Endothelial cell of umbilical vein (primary cell): ENCODE data around the gene FAM204A. TPM values are rescaled to one million over a fixed set of nuclear protein-coding genes. Genes with fewer than 3 reads are reported as not detected.

Experiments used
- BruUV-seq: library from RNA; stranded (reverse); fragments of 400-500 nt; replicated peaks from 2 replicates; lab custom pipeline; 2021; lab: Mats Ljungman, UMichigan
- CTCF ChIA-PET: fragments of 300-600, 350-600 bp; sonication (Branson Sonifier 250); formaldehyde crosslinking; loops from one replicate; lab custom pipeline; 2021; ENCODE audit warnings: antibody characterized with exemption, inconsistent platforms; lab: Charles Lee
- POLR2A ChIA-PET: fragments of 300-600, 350-600 bp; sonication (Branson Sonifier 250); formaldehyde crosslinking; loops from one replicate; lab custom pipeline; 2021; ENCODE audit warnings: antibody characterized with exemption, inconsistent platforms; lab: Charles Lee
- DNase-seq: peaks from one replicate; pipeline ENCODE4 v3.0.0-alpha.2; 2011; ENCODE audit warnings: low read depth, low spot score
- FAIRE-seq: peaks from 2 replicates; lab custom pipeline; 2011; peaks lifted over from hg19 to GRCh38; lab: Jason Lieb, UNC
- H2AFZ ChIP-seq: 2 replicates; pipeline ENCODE4 v1.6.0; 2012; ENCODE audit warnings: low read depth, low read length, control low read depth, inconsistent platforms
- H3K27ac ChIP-seq: 2 replicates; pipeline ENCODE4 v1.5.1; 2011; ENCODE audit warnings: low read depth, mild to moderate bottlenecking, control low read depth, low read length, moderate library complexity; ENCODE audit not compliant: insufficient read depth
- H3K27me3 ChIP-seq, 2 experiments: 2 replicates each; pipeline versions ENCODE4 v1.6.0 to v1.6.1; 2011; ENCODE audit warnings: low read length in 2 of 2, mixed read lengths in 1 of 2; ENCODE audit not compliant: control insufficient read depth in 2 of 2, insufficient read depth in 2 of 2
- H3K36me3 ChIP-seq, 2 experiments: 2 replicates in 1 of 2; 3 replicates in 1 of 2; pipeline ENCODE4 v1.5.1; 2011; ENCODE audit warnings: low read length in 2 of 2, mild to moderate bottlenecking in 1 of 2, moderate library complexity in 1 of 2; ENCODE audit not compliant: control insufficient read depth in 2 of 2, insufficient read depth in 2 of 2; ENCODE audit errors: extremely low read depth in 1 of 2
- H3K4me1 ChIP-seq: 3 replicates; pipeline ENCODE4 v1.5.1; 2011; ENCODE audit warnings: mild to moderate bottlenecking, low read length; ENCODE audit not compliant: control insufficient read depth, insufficient read depth; ENCODE audit errors: extremely low read depth
- H3K4me2 ChIP-seq: 2 replicates; pipeline ENCODE4 v1.6.1; 2011; ENCODE audit warnings: low read length, control low read depth, mixed read lengths; ENCODE audit not compliant: insufficient read depth
- H3K4me3 ChIP-seq, 3 experiments: fragments of 200-600 bp in 1 of 3; sonication (generic), shearing (Covaris generic) in 1 of 3; replicated peaks in 1 of 3; 2 replicates each; pipeline ENCODE4 v1.5.1; 2011 to 2016; ENCODE audit warnings: control low read depth in 3 of 3, low read length in 3 of 3, mild to moderate bottlenecking in 2 of 3, inconsistent platforms in 1 of 3, low read depth in 1 of 3, moderate library complexity in 1 of 3; ENCODE audit not compliant: insufficient read depth in 1 of 3
- H3K79me2 ChIP-seq: 2 replicates; pipeline ENCODE4 v1.6.0; 2012; ENCODE audit warnings: low read length, inconsistent platforms; ENCODE audit not compliant: control insufficient read depth, insufficient read depth
- H3K9ac ChIP-seq: replicated peaks from 2 replicates; pipeline ENCODE3; 2011; ENCODE audit warnings: low read length, control low read depth; ENCODE audit not compliant: insufficient read depth; ENCODE audit errors: extremely low read depth
- H3K9me1 ChIP-seq: replicated peaks from 3 replicates; pipeline ENCODE4 v1.6.0; 2011; ENCODE audit warnings: mild to moderate bottlenecking, low read length; ENCODE audit not compliant: control insufficient read depth, insufficient read depth; ENCODE audit errors: extremely low read depth
- H3K9me3 ChIP-seq: replicated peaks from 2 replicates; pipeline ENCODE4 v1.5.1; 2012; ENCODE audit warnings: low read length, inconsistent platforms; ENCODE audit not compliant: control insufficient read depth, insufficient read depth
- H4K20me1 ChIP-seq: replicated peaks from 2 replicates; pipeline ENCODE3; 2011; ENCODE audit warnings: mild to moderate bottlenecking, low read length; ENCODE audit not compliant: control insufficient read depth, insufficient read depth; ENCODE audit errors: extremely low read depth
- EZH2 ChIP-seq: IDR thresholded peaks from 2 replicates; pipeline ENCODE4 v1.6.1; 2012; ENCODE audit warnings: borderline replicate concordance, low read depth, mild to moderate bottlenecking, moderate library complexity, low read length, inconsistent platforms; ENCODE audit not compliant: severe bottlenecking
- FOS ChIP-seq: IDR thresholded peaks from 2 replicates; pipeline ENCODE4 v1.6.1; 2011; ENCODE audit warnings: mild to moderate bottlenecking, low read length, moderate library complexity, borderline replicate concordance; ENCODE audit not compliant: insufficient read depth
- GATA2 ChIP-seq: IDR thresholded peaks from 2 replicates; pipeline ENCODE4 v1.7.0; 2011; ENCODE audit warnings: low read depth, mild to moderate bottlenecking, moderate library complexity, mixed read lengths, low read length; ENCODE audit not compliant: insufficient read length, insufficient read depth
- JUN ChIP-seq: IDR thresholded peaks from 2 replicates; pipeline ENCODE4 v1.6.1; 2011; ENCODE audit warnings: borderline replicate concordance, low read depth; ENCODE audit not compliant: insufficient read length, insufficient read depth
- MAX ChIP-seq: IDR thresholded peaks from 2 replicates; pipeline ENCODE4 v1.6.1; 2011; ENCODE audit not compliant: insufficient read depth, insufficient read length
- MYC ChIP-seq: IDR thresholded peaks from one replicate; pipeline ENCODE4 v1.6.1; 2011; ENCODE audit warnings: mild to moderate bottlenecking, low read depth, low read length
- POLR2A ChIP-seq: IDR thresholded peaks from 2 replicates; pipeline ENCODE4 v1.6.1; 2012; ENCODE audit warnings: low read depth, mild to moderate bottlenecking, control low read depth, low read length
- POLR2AphosphoS5 ChIP-seq: IDR thresholded peaks from 2 replicates; pipeline ENCODE4 v1.6.1; 2012; ENCODE audit warnings: low read depth, mild to moderate bottlenecking, control low read depth, low read length, moderate library complexity; ENCODE audit not compliant: insufficient read depth
- dilution Hi-C: fragments of 300-500 bp; cut with MboI; formaldehyde crosslinking; loops from one replicate; pipeline ENCODE4 v1.15.0; 2019; ENCODE audit warnings: low sequenced_read_pairs; ENCODE audit not compliant: extremely low pct_ligation_motif_present
- intact Hi-C: fragments of 100-400 bp; cut with micrococcal nuclease; formaldehyde crosslinking; loops from one replicate; pipeline ENCODE4 v1.10.0; 2022
- polyA plus RNA-seq, 4 experiments: library from polyadenylated mRNA; depleted of rRNA in 3 of 4; stranded (reverse) in 3 of 4; unstranded in 1 of 4; fragments of >200 nt; gene quantifications; 2 replicates each; pipeline versions ENCODE4 v1.2.1 to v1.2.3, GENCODE V29; 2011 to 2012; ENCODE audit warnings: missing spikeins in 1 of 4
- total RNA-seq: library from RNA; stranded (reverse); gene quantifications from 2 replicates; pipeline ENCODE4 v1.2.3, GENCODE V29; 2021
- TF ChIP-seq, protein P1 (sequence below), 2 donors: IDR thresholded peaks; 1 replicate in 1 of 2; 2 replicates in 1 of 2; pipeline ENCODE4 v1.5.1; 2011; ENCODE audit warnings: low read length in 2 of 2, mild to moderate bottlenecking in 2 of 2, moderate library complexity in 2 of 2, control low read depth in 1 of 2, inconsistent platforms in 1 of 2, low read depth in 1 of 2; ENCODE audit not compliant: insufficient read depth in 1 of 2; ENCODE audit errors: extremely low read depth in 1 of 2

The FAM204A gene
- total and polyA plus RNA-seq, 2 donors (not counting 3 experiments of a cell fraction or from before 2014, with no cell fraction given) = 11.1 to 73.7 TPM

- Histone ChIP-seq H3K79me2 (no peaks in the 10 kb centered on the region), H3K27ac (no peak overlapping the region), H3K27me3 (peaks cover 1 to 3% of the 10 kb centered on the region in 2 experiments), H3K9me1 (no peaks in the 10 kb centered on the region), H3K4me2 (no peak overlapping the region), H2AFZ (no peak overlapping the region), H3K4me1 (no peaks in the 10 kb centered on the region), H3K9ac (no peak overlapping the region), H3K36me3 (no peaks in the 10 kb centered on the region), H4K20me1 (no peaks in the 10 kb centered on the region), H3K9me3 (no peaks in the 10 kb centered on the region), H3K4me3 (no peak overlapping the region)
- dilution Hi-C loops = no loop called here
- TF ChIP-seq POLR2AphosphoS5 (no peak), MYC (no peak), MAX (no peak), JUN (no peak), FOS (no peak), EZH2 (no peak), POLR2A (no peak), GATA2 (no peak)
- TF ChIP-seq, protein P1, sequence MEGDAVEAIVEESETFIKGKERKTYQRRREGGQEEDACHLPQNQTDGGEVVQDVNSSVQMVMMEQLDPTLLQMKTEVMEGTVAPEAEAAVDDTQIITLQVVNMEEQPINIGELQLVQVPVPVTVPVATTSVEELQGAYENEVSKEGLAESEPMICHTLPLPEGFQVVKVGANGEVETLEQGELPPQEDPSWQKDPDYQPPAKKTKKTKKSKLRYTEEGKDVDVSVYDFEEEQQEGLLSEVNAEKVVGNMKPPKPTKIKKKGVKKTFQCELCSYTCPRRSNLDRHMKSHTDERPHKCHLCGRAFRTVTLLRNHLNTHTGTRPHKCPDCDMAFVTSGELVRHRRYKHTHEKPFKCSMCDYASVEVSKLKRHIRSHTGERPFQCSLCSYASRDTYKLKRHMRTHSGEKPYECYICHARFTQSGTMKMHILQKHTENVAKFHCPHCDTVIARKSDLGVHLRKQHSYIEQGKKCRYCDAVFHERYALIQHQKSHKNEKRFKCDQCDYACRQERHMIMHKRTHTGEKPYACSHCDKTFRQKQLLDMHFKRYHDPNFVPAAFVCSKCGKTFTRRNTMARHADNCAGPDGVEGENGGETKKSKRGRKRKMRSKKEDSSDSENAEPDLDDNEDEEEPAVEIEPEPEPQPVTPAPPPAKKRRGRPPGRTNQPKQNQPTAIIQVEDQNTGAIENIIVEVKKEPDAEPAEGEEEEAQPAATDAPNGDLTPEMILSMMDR (IDR thresholded peaks at IDR 0.05; ENCODE audit: extremely low read depth in 1 of 2, insufficient read depth in 1 of 2, low read depth in 1 of 2, low read length in 2 of 2) = no peak
- POLR2A ChIA-PET = no interaction called here
- DNase-seq = no peak
- intact Hi-C loops = no loop called here
- BruUV-seq = no TSS peak
- no peak for FAIRE-seq
- CTCF ChIA-PET = no interaction called here
Measured at GRCh38 chr10:118287076-118287806, 54.9 kb downstream of the FAM204A start.
